H9 (cell line): ENCODE results near the gene SLC25A25. TPM values are rescaled to one million over a fixed set of nuclear protein-coding genes. Genes with fewer than 3 reads are reported as not detected.

Source experiments
- DNase-seq: peaks from one replicate; pipeline ENCODE4 v3.0.0-alpha.2; 2017
- H2AFZ ChIP-seq: one replicate; pipeline ENCODE4 v1.6.1; 2013; ENCODE audit warnings: mild to moderate bottlenecking, low read length, control low read depth, moderate library complexity
- H2AK5ac ChIP-seq: 2 replicates; pipeline ENCODE4 v1.6.1; 2013; ENCODE audit warnings: low read length, control low read depth, mixed read lengths; ENCODE audit not compliant: insufficient read length
- H2BK120ac ChIP-seq: one replicate; pipeline ENCODE4 v1.6.1; 2013; ENCODE audit warnings: low read depth, mild to moderate bottlenecking, low read length, control low read depth, inconsistent platforms; ENCODE audit not compliant: poor library complexity, severe bottlenecking
- H2BK12ac ChIP-seq: 2 replicates; pipeline ENCODE4 v1.6.1; 2013; ENCODE audit warnings: low read length, control low read depth, mixed read lengths, low read depth; ENCODE audit not compliant: insufficient read length
- H2BK15ac ChIP-seq: 2 replicates; pipeline ENCODE4 v1.6.1; 2013; ENCODE audit warnings: low read depth, low read length, control low read depth
- H2BK20ac ChIP-seq: one replicate; pipeline ENCODE4 v1.6.1; 2013; ENCODE audit warnings: low read depth, mild to moderate bottlenecking, low read length, control low read depth, inconsistent platforms; ENCODE audit not compliant: poor library complexity, severe bottlenecking
- H2BK5ac ChIP-seq: 2 replicates; pipeline ENCODE4 v1.6.1; 2013; ENCODE audit warnings: low read length, control low read depth, mixed read lengths; ENCODE audit not compliant: insufficient read length
- H3K14ac ChIP-seq: 2 replicates; pipeline ENCODE4 v1.6.1; 2013; ENCODE audit warnings: low read length, control low read depth; ENCODE audit not compliant: insufficient read depth
- H3K18ac ChIP-seq: 2 replicates; pipeline ENCODE4 v1.6.1; 2013; ENCODE audit warnings: low read depth, mild to moderate bottlenecking, mixed read lengths, low read length, control low read depth; ENCODE audit not compliant: insufficient read length
- H3K23ac ChIP-seq: 2 replicates; pipeline ENCODE4 v1.6.1; 2013; ENCODE audit warnings: low read length, control low read depth, mixed read lengths, low read depth; ENCODE audit not compliant: insufficient read length
- H3K23me2 ChIP-seq: 2 replicates; pipeline ENCODE4 v1.6.1; 2013; ENCODE audit warnings: low read depth, mild to moderate bottlenecking, mixed read lengths, low read length, control low read depth; ENCODE audit not compliant: insufficient read length, poor library complexity, severe bottlenecking
- H3K27ac ChIP-seq: 2 replicates; pipeline ENCODE4 v1.5.1; 2013; ENCODE audit warnings: low read length, control low read depth, mixed read lengths, low read depth; ENCODE audit not compliant: insufficient read length
- H3K27me3 ChIP-seq: 2 replicates; pipeline ENCODE4 v1.6.1; 2013; ENCODE audit warnings: low read length, control low read depth, inconsistent platforms; ENCODE audit not compliant: insufficient read depth
- H3K4ac ChIP-seq: 2 replicates; pipeline ENCODE4 v1.6.1; 2013; ENCODE audit warnings: low read depth, mild to moderate bottlenecking, control low read depth, inconsistent platforms, low read length, moderate library complexity
- H3K4me1 ChIP-seq: 2 replicates; pipeline ENCODE4 v1.6.1; 2013; ENCODE audit warnings: low read length, control low read depth, inconsistent platforms; ENCODE audit not compliant: insufficient read depth
- H3K4me2 ChIP-seq: 2 replicates; pipeline ENCODE4 v1.6.1; 2013; ENCODE audit warnings: low read length, control low read depth, mixed read lengths; ENCODE audit not compliant: insufficient read length, insufficient read depth
- H3K56ac ChIP-seq: 2 replicates; pipeline ENCODE4 v1.6.1; 2013; ENCODE audit warnings: low read depth, mild to moderate bottlenecking, mixed read lengths, low read length, control low read depth; ENCODE audit not compliant: insufficient read length
- H3K79me1 ChIP-seq: 2 replicates; pipeline ENCODE4 v1.6.1; 2013; ENCODE audit warnings: low read depth, mild to moderate bottlenecking, moderate library complexity, low read length, control low read depth, inconsistent platforms; ENCODE audit not compliant: insufficient read depth, poor library complexity, severe bottlenecking
- H3K79me2 ChIP-seq: 2 replicates; pipeline ENCODE4 v1.6.1; 2013; ENCODE audit warnings: low read length, control low read depth, inconsistent platforms; ENCODE audit not compliant: insufficient read depth
- H3K9ac ChIP-seq: 2 replicates; pipeline ENCODE4 v1.6.1; 2013; ENCODE audit warnings: low read length, control low read depth, mixed read lengths; ENCODE audit not compliant: insufficient read length; ENCODE audit errors: extremely low read depth
- H3K9me3 ChIP-seq: one replicate; pipeline ENCODE4 v1.6.1; 2013; ENCODE audit warnings: low read depth, low read length, inconsistent platforms; ENCODE audit not compliant: control insufficient read depth
- H3T11ph ChIP-seq: one replicate; pipeline ENCODE4 v1.6.1; 2013; ENCODE audit warnings: mild to moderate bottlenecking, low read length, control low read depth, inconsistent platforms
- H4K20me1 ChIP-seq: one replicate; pipeline ENCODE4 v1.6.1; 2013; ENCODE audit not compliant: control insufficient read depth, insufficient read length, insufficient read depth
- H4K5ac ChIP-seq: 2 replicates; pipeline ENCODE4 v1.6.1; 2013; ENCODE audit warnings: low read depth, mild to moderate bottlenecking, mixed read lengths, low read length, control low read depth; ENCODE audit not compliant: insufficient read length
- H4K8ac ChIP-seq: replicated peaks from 2 replicates; pipeline ENCODE4 v1.6.1; 2013; ENCODE audit warnings: low read length, control low read depth, mixed read lengths, low read depth; ENCODE audit not compliant: insufficient read length
- H4K91ac ChIP-seq: 2 replicates; pipeline ENCODE4 v1.6.1; 2013; ENCODE audit warnings: low read depth, mild to moderate bottlenecking, moderate library complexity, mixed read lengths, low read length, control low read depth; ENCODE audit not compliant: insufficient read length
- H3K27ac Mint-ChIP-seq, 3 experiments: 2 replicates in 2 of 3; 3 replicates in 1 of 3; pipeline ENCODE4 v1.8.0; 2020 to 2021; ENCODE audit warnings: mixed read lengths in 3 of 3, mild to moderate bottlenecking in 1 of 3, moderate library complexity in 1 of 3
- H3K27me3 Mint-ChIP-seq: 2 replicates; pipeline ENCODE4 v1.8.0; 2021; ENCODE audit warnings: low read depth, mild to moderate bottlenecking, moderate library complexity, mixed read lengths
- H3K36me3 Mint-ChIP-seq, 3 experiments: 2 replicates in 2 of 3; 3 replicates in 1 of 3; pipeline ENCODE4 v1.8.0; 2020 to 2021; ENCODE audit warnings: low read depth in 3 of 3, mixed read lengths in 3 of 3; ENCODE audit not compliant: insufficient read depth in 1 of 3
- H3K4me1 Mint-ChIP-seq, 2 experiments: 2 replicates each; pipeline ENCODE4 v1.8.0; 2020; ENCODE audit warnings: mixed read lengths in 2 of 2
- H3K4me3 Mint-ChIP-seq, 2 experiments: 2 replicates in 1 of 2; 3 replicates in 1 of 2; pipeline ENCODE4 v1.8.0; 2020 to 2021; ENCODE audit warnings: mild to moderate bottlenecking in 2 of 2, mixed read lengths in 2 of 2, moderate library complexity in 1 of 2
- H3K9me3 Mint-ChIP-seq, 2 experiments: 2 replicates in 1 of 2; 3 replicates in 1 of 2; pipeline ENCODE4 v1.8.0; 2020; ENCODE audit warnings: mild to moderate bottlenecking in 2 of 2, mixed read lengths in 2 of 2, moderate library complexity in 1 of 2
- CTCF ChIP-seq: fragments of 200-600 bp; sonication (generic); conservative IDR thresholded peaks from 3 replicates; pipeline ENCODE4 v1.8.0; 2021; ENCODE audit warnings: antibody characterized with exemption, mild to moderate bottlenecking
- WGBS: extraction: QIAGEN DNeasy Blood & Tissue Kit; methylation state at CpG from one replicate; pipeline ENCODE4 v1.1.7; 2013; ENCODE audit warnings: missing lambda C conversion rate, low lambda C conversion rate, mixed read lengths; ENCODE audit not compliant: insufficient read length; ENCODE audit errors: extremely low coverage; 5-methylcytosine and 5-hydroxymethylcytosine counted together
- total RNA-seq: library from RNA; stranded (reverse); gene quantifications from 2 replicates; pipeline ENCODE4 v1.2.1, GENCODE V29; 2021

SLC25A25 gene
- total RNA-seq, 1 experiment from 2014 or later, result 16.9 TPM

GRCh38 chr9:128153947-128154695 lies 86.1 kb downstream of the SLC25A25 start:
- Histone ChIP-seq H3K4me1 (no peaks in the 10 kb centered on the region), H2AK5ac (no peak overlapping the region), H3K79me2 (no peaks in the 10 kb centered on the region), H3K14ac (no peak overlapping the region), H2BK15ac (no peak overlapping the region), H4K91ac (no peak overlapping the region), H3K18ac (no peak overlapping the region), H3K4ac (no peak overlapping the region), H3K9ac (no peak overlapping the region), H3K4me2 (no peak overlapping the region), H2BK5ac (no peak overlapping the region), H3K23ac (no peak overlapping the region), H2AFZ (no peak overlapping the region), H3K27ac (no peak overlapping the region), H2BK12ac (no peak overlapping the region), H3K27me3 (no peaks in the 10 kb centered on the region), H3T11ph (no peak overlapping the region), H3K23me2 (no peaks in the 10 kb centered on the region), H3K79me1 (no peaks in the 10 kb centered on the region), H4K8ac (no peak overlapping the region), H4K20me1 (no peaks in the 10 kb centered on the region), H4K5ac (no peak overlapping the region), H2BK120ac (no peak overlapping the region), H3K9me3 (no peaks in the 10 kb centered on the region), H3K56ac (no peak overlapping the region), H2BK20ac (no peak overlapping the region)
- Mint-ChIP-seq H3K4me1 (peaks cover 5 to 14% of the 10 kb centered on the region in 2 experiments), H3K4me3 (no peak overlapping the region), H3K27ac (no peak overlapping the region), H3K36me3 (no peaks in the 10 kb centered on the region), H3K9me3 (no peaks in the 10 kb centered on the region), H3K27me3 (peaks cover 10% of the 10 kb centered on the region)
- no peak for DNase-seq
- no peak for TF ChIP-seq CTCF
- WGBS, result no CpG with 5 or more reads among the region's 13 CpGs
